Ecto neural progenitor cell (in vitro differentiated cells): Measurements from ENCODE around the gene C9orf43.
"Not testable (repeated sequence)": the region's sequence is repeated elsewhere in the genome, so short reads cannot be mapped to it uniquely, and the experiment has no call there.

Experiments
- DNase-seq: peaks from one replicate; pipeline ENCODE4 v3.0.0-alpha.2; 2018; ENCODE audit warnings: low spot score

Gene C9orf43

GRCh38 chr9:113381909-113382411, 28.6 kb upstream of the C9orf43 start:
- no peak for DNase-seq

- DNase-seq, result no peak
Measured at GRCh38 chr9:113386571-113387393, 23.8 kb upstream of the C9orf43 start.

- no peak for DNase-seq
Measured at GRCh38 chr9:113387560-113388230, 22.9 kb upstream of the C9orf43 start.

GRCh38 chr9:113388833-113389232, 21.7 kb upstream of the C9orf43 start:
- DNase-seq, result no peak

- DNase-seq, result no peak
Measured at GRCh38 chr9:113389451-113389850, 21.1 kb upstream of the C9orf43 start.

- DNase-seq, result no peak
Measured at GRCh38 chr9:113390192-113390960, 20.2 kb upstream of the C9orf43 start.

- no peak for DNase-seq
Measured at GRCh38 chr9:113391917-113392316, 18.6 kb upstream of the C9orf43 start.

- no peak for DNase-seq
Measured at GRCh38 chr9:113393281-113393680, 17.3 kb upstream of the C9orf43 start.

GRCh38 chr9:113395000-113395861, 15.3 kb upstream of the C9orf43 start:
- no peak for DNase-seq

- DNase-seq, result no peak
Measured at GRCh38 chr9:113397203-113397631, 13.3 kb upstream of the C9orf43 start.

- no peak for DNase-seq
Measured at GRCh38 chr9:113398796-113399195, 11.8 kb upstream of the C9orf43 start.

- DNase-seq, result no peak
Measured at GRCh38 chr9:113399646-113400200, 10.8 kb upstream of the C9orf43 start.

- peak; percentile 99 for DNase-seq
Measured at GRCh38 chr9:113401027-113401792, 9.3 kb upstream of the C9orf43 start, which contains the start of gene ALAD. ALAD (minus strand) TSS chr9:113401284; CDS start chr9:113393559, 7,725 bp downstream.

GRCh38 chr9:113403646-113404045, 6.9 kb upstream of the C9orf43 start:
- DNase-seq, result no peak

- DNase-seq, result not testable (repeated sequence)
Measured at GRCh38 chr9:113406353-113406752, 4.2 kb upstream of the C9orf43 start.

- DNase-seq, result peak; percentile 68
Measured at GRCh38 chr9:113406873-113407511, 3.6 kb upstream of the C9orf43 start.

GRCh38 chr9:113409481-113409880, 1.1 kb upstream of the C9orf43 start:
- DNase-seq, result no peak

GRCh38 chr9:113409883-113410206, 702 bp upstream of the C9orf43 start:
- no peak for DNase-seq

GRCh38 chr9:113416149-113416721, 5.7 kb downstream of the C9orf43 start:
- DNase-seq, result no peak

GRCh38 chr9:113417370-113417769, 6.8 kb downstream of the C9orf43 start:
- no peak for DNase-seq
